ENCODE measurements around the gene IP6K1.
"Not testable (repeated sequence)": the region's sequence is repeated elsewhere in the genome, so short reads cannot be mapped to it uniquely, and the experiment has no call there.

DNA sequence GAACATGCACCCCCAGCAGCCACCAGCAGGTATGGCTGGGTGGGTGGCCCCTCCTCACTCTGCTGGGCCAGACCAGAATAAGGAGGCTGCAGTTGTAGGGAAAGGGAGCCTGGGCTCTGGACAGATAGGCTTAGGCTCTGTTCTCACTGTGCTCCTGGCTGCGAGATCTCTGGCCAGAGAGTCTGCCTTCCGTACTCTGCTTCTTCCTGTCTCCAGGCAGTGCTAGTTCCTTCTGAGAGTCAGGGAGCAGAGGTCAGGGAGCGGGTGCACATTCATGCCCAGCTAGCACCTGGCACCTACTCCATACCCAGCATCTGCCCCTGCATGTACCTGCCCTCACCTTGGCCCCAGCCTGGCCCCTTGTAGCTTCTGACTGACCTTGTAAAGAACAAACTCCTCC lies 94.9 kb downstream of the IP6K1 start:
- TF ChIP-seq, protein P1, sequence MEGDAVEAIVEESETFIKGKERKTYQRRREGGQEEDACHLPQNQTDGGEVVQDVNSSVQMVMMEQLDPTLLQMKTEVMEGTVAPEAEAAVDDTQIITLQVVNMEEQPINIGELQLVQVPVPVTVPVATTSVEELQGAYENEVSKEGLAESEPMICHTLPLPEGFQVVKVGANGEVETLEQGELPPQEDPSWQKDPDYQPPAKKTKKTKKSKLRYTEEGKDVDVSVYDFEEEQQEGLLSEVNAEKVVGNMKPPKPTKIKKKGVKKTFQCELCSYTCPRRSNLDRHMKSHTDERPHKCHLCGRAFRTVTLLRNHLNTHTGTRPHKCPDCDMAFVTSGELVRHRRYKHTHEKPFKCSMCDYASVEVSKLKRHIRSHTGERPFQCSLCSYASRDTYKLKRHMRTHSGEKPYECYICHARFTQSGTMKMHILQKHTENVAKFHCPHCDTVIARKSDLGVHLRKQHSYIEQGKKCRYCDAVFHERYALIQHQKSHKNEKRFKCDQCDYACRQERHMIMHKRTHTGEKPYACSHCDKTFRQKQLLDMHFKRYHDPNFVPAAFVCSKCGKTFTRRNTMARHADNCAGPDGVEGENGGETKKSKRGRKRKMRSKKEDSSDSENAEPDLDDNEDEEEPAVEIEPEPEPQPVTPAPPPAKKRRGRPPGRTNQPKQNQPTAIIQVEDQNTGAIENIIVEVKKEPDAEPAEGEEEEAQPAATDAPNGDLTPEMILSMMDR (IDR thresholded peaks at IDR 0.05): not testable (repeated sequence)
- TF ChIP-seq POLR2A, POLR2AphosphoS5 (IDR thresholded peaks at IDR 0.05): not testable (repeated sequence)

All from sigmoid colon (tissue), 4 donors.